NT2/D1 (cell line): Measurements from ENCODE around the gene GALNT12.

Experiments
- DNase-seq: peaks from one replicate; pipeline ENCODE4 v3.0.0-alpha.2; 2011; ENCODE audit warnings: low read depth, low spot score
- H3K27me3 ChIP-seq: 2 replicates; pipeline ENCODE4 v1.6.0; 2011; ENCODE audit warnings: mild to moderate bottlenecking; ENCODE audit not compliant: insufficient read length, insufficient read depth
- H3K36me3 ChIP-seq: 2 replicates; pipeline ENCODE4 v1.6.1; 2011; ENCODE audit warnings: mild to moderate bottlenecking, low read length, mixed read lengths; ENCODE audit not compliant: insufficient read depth, insufficient read length
- H3K4me1 ChIP-seq: 2 replicates; pipeline ENCODE4 v1.5.1; 2011; ENCODE audit not compliant: insufficient read depth, insufficient read length
- H3K4me3 ChIP-seq: 2 replicates; pipeline ENCODE4 v1.5.1; 2011; ENCODE audit warnings: low read depth; ENCODE audit not compliant: insufficient read length
- H3K9ac ChIP-seq: 2 replicates; pipeline ENCODE4 v1.6.0; 2011; ENCODE audit warnings: low read depth; ENCODE audit not compliant: insufficient read length
- H3K9me3 ChIP-seq: 2 replicates; pipeline ENCODE4 v1.5.1; 2011; ENCODE audit warnings: mild to moderate bottlenecking, low read length; ENCODE audit not compliant: insufficient read depth
- SUZ12 ChIP-seq: IDR thresholded peaks from 2 replicates; pipeline ENCODE4 v1.6.1; 2011; ENCODE audit not compliant: insufficient read length, insufficient read depth; ENCODE audit errors: extremely low read depth
- YY1 ChIP-seq: IDR thresholded peaks from 2 replicates; pipeline ENCODE4 v1.6.1; 2011; ENCODE audit not compliant: insufficient read length, insufficient read depth
- ZNF274 ChIP-seq: IDR thresholded peaks from 2 replicates; pipeline ENCODE4 v1.6.1; 2011; ENCODE audit warnings: mild to moderate bottlenecking, low read depth, low read length

Gene GALNT12

GRCh38 chr9:98797491-98797890, 10.0 kb upstream of the GALNT12 start:
- H3K4me1 ChIP-seq, result peaks cover 8% of the 10 kb centered on the region
- TF ChIP-seq SUZ12, result no peak
- no peak for TF ChIP-seq ZNF274
- TF ChIP-seq YY1, result no peak
- H3K9ac ChIP-seq, result no peak overlapping the region
- no peak overlapping the region for H3K4me3 ChIP-seq
- H3K27me3 ChIP-seq, result peaks cover 7% of the 10 kb centered on the region
- peaks cover 5% of the 10 kb centered on the region for H3K36me3 ChIP-seq
- H3K9me3 ChIP-seq, result peaks cover 17% of the 10 kb centered on the region
- DNase-seq, result no peak

DNA sequence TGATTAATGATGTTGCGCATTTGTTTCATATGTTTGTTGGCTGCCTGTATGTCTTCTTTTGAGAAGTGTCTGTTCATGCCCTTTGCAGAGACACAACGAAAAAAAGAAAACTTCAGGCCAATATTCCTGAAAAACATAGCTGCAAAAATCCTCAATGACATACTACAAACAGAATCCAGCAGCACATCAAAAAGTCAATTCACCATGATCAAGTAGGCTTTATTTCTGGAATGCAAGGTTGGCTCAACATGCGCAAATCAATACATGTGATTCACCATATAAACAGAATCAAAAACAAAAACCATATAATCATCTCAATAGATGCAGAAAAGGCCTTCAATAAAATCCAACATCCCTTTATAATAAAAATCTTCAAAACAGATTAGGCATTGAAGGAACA, 9.2 kb upstream of the GALNT12 start:
- DNase-seq, result no peak
- H3K9me3 ChIP-seq, result peaks cover 17% of the 10 kb centered on the region
- H3K4me1 ChIP-seq, result peaks cover 8% of the 10 kb centered on the region
- H3K9ac ChIP-seq, result no peak overlapping the region
- peaks cover 7% of the 10 kb centered on the region for H3K27me3 ChIP-seq
- H3K36me3 ChIP-seq, result no peaks in the 10 kb centered on the region
- no peak overlapping the region for H3K4me3 ChIP-seq
- TF ChIP-seq ZNF274 (no peak), SUZ12 (no peak), YY1 (no peak)

DNA sequence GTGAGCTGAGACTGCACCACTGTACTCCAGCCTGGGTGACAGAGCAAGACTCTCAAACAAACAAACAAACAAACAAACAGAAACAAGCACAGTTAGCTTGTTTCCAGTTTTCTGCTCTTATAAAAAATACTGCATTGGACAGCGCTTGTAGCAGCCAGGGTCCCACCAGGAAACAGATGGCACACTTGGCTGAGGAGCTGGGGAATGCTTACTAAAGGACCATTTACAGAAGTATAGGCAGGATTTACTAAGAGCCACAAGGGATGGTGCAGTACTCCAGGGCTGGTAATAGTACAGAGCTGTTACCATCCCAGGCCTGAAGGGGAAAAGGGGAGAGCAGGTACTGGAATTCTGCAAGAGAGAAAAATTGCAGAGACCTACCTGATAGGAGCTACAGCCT, 5.9 kb upstream of the GALNT12 start:
- DNase-seq, result no peak
- Histone ChIP-seq H3K4me3 (no peak overlapping the region), H3K27me3 (peaks cover 7% of the 10 kb centered on the region), H3K9ac (no peak overlapping the region), H3K4me1 (no peaks in the 10 kb centered on the region), H3K36me3 (no peaks in the 10 kb centered on the region), H3K9me3 (peaks cover 17% of the 10 kb centered on the region)
- TF ChIP-seq SUZ12, result no peak
- no peak for TF ChIP-seq YY1
- no peak for TF ChIP-seq ZNF274

DNA sequence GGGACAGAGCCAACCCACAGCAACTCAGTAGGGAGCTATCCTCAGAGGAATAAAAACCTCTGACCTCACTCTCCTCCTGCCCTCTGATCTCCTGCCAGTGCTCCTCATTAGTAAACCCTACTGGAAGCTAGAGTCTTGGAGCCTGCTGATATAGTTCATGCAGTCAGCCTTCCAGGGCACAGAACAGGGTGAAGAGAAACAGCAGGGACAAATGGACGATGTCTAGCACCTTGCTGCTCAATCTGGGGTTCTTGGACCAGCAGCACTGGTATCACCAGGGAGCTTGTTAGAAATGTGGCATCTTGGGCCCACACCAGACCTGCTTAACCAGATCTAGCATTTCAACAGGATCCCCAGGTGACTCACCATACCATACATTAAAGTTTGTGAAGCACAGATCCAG, 5.5 kb upstream of the GALNT12 start:
- no peak for DNase-seq
- no peaks in the 10 kb centered on the region for H3K4me1 ChIP-seq
- peaks cover 17% of the 10 kb centered on the region for H3K9me3 ChIP-seq
- H3K27me3 ChIP-seq, result peaks cover 7% of the 10 kb centered on the region
- no peaks in the 10 kb centered on the region for H3K36me3 ChIP-seq
- no peak overlapping the region for H3K4me3 ChIP-seq
- TF ChIP-seq SUZ12 (no peak), YY1 (no peak), ZNF274 (no peak)
- H3K9ac ChIP-seq, result no peak overlapping the region

- 0 out of 2 replicates have a peak, but pooled peaks cover 2% of the 10 kb centered on the region for H3K9me3 ChIP-seq
- H3K9ac ChIP-seq, result no peak overlapping the region
- no peaks in the 10 kb centered on the region for H3K4me1 ChIP-seq
- no peak for DNase-seq
- TF ChIP-seq YY1, result no peak
- H3K4me3 ChIP-seq, result no peak overlapping the region
- no peaks in the 10 kb centered on the region for H3K36me3 ChIP-seq
- peaks cover 18% of the 10 kb centered on the region for H3K27me3 ChIP-seq
Observed at GRCh38 chr9:98804083-98804482, 3.4 kb upstream of the GALNT12 start.

DNA sequence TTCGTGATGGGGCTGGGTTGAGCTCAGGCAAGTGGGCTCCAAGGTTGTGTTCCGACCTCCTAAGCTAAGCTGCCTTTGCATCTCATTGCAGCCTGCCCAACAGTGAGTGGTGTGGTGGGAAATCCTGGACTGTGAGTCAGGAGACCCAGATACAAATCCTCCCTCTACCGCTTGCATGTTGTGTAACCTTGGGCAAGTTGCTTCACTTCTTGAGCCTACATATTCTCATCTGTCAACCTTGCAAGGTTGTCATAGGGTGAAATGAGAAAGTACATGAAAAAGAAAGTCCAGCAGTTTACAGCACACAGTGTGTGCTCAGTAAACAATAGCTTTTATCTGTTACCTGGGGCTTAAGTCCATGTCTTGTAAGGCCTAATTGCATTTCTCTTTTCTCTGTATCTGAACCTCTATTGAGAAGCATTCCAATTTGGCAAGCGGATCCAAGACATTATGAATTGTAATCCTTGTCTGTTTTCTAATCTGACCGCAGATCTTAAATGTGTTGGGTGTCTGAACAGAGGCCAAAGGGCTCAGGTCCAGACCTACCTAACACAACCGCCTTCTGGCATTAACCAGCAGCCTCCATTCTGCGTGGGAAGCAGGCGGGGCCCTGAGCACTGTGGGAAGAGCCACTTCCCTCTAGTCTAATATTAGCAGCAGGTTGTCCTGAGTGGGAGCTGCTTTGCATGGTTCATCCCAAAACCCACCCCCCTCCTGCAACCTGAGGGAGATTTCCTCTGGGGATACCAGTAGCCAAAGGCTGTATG, 1.8 kb upstream of the GALNT12 start:
- DNase-seq, result no peak
- Histone ChIP-seq H3K27me3 (peaks cover 19% of the 10 kb centered on the region), H3K36me3 (no peaks in the 10 kb centered on the region), H3K9me3 (no peaks in the 10 kb centered on the region), H3K4me1 (no peaks in the 10 kb centered on the region), H3K4me3 (no peak overlapping the region), H3K9ac (no peak overlapping the region)
- no peak for TF ChIP-seq YY1
- TF ChIP-seq ZNF274, result no peak
- TF ChIP-seq SUZ12, result no peak

- no peaks in the 10 kb centered on the region for H3K4me1 ChIP-seq
- peaks cover 19% of the 10 kb centered on the region for H3K27me3 ChIP-seq
- TF ChIP-seq YY1, result no peak
- no peak for TF ChIP-seq ZNF274
- no peak for TF ChIP-seq SUZ12
- H3K9me3 ChIP-seq, result no peaks in the 10 kb centered on the region
- DNase-seq, result no peak
- H3K4me3 ChIP-seq, result no peak overlapping the region
- H3K36me3 ChIP-seq, result no peaks in the 10 kb centered on the region
- no peak overlapping the region for H3K9ac ChIP-seq
Observed at GRCh38 chr9:98806394-98807035, 955 bp upstream of the GALNT12 start.

- peak overlapping the region; percentile 81 for H3K9ac ChIP-seq
- H3K36me3 ChIP-seq, result no peaks in the 10 kb centered on the region
- no peaks in the 10 kb centered on the region for H3K4me1 ChIP-seq
- TF ChIP-seq YY1, result no peak
- no peak for TF ChIP-seq SUZ12
- TF ChIP-seq ZNF274, result no peak
- peaks cover 19% of the 10 kb centered on the region for H3K27me3 ChIP-seq
- no peak for DNase-seq
- peak overlapping the region; percentile 65 for H3K4me3 ChIP-seq
- no peaks in the 10 kb centered on the region for H3K9me3 ChIP-seq
Observed at GRCh38 chr9:98807814-98808195, 335 bp downstream of the GALNT12 start.
